CD14-positive monocyte (primary cell): ENCODE data around the gene FOXRED2. TPM values are rescaled to one million over a fixed set of nuclear protein-coding genes. Genes with fewer than 3 reads are reported as not detected.
"Not testable (repeated sequence)": the region's sequence is repeated elsewhere in the genome, so short reads cannot be mapped to it uniquely, and the experiment has no call there.

Experiments used
- DNase-seq, 3 donors: peaks; one replicate each; pipeline ENCODE4 v3.0.0-alpha.2; 2011 to 2022
- H2AFZ ChIP-seq: 2 replicates; pipeline ENCODE4 v1.6.0; 2012; ENCODE audit warnings: mild to moderate bottlenecking, low read depth, low read length, inconsistent platforms; ENCODE audit not compliant: insufficient read depth, poor library complexity, severe bottlenecking
- H3K27ac ChIP-seq, 2 donors: 1 replicate in 1 of 2; 2 replicates in 1 of 2; pipeline ENCODE4 v1.5.1; 2012 to 2013; ENCODE audit warnings: low read length in 2 of 2, control low read depth in 1 of 2, inconsistent platforms in 1 of 2, low read depth in 1 of 2, mild to moderate bottlenecking in 1 of 2
- H3K27me3 ChIP-seq, 2 donors: one replicate each; pipeline versions ENCODE4 v1.6.0 to v1.6.1; 2011 to 2013; ENCODE audit warnings: low read length in 2 of 2; ENCODE audit not compliant: control insufficient read depth in 2 of 2, insufficient read depth in 2 of 2
- H3K36me3 ChIP-seq, 2 donors: replicated peaks in 1 of 2; 1 replicate in 1 of 2; 2 replicates in 1 of 2; pipeline versions ENCODE4 v1.5.1 to v1.6.1; 2012 to 2013; ENCODE audit warnings: low read length in 2 of 2, control low read depth in 1 of 2, inconsistent platforms in 1 of 2, mild to moderate bottlenecking in 1 of 2; ENCODE audit not compliant: insufficient read depth in 2 of 2, control insufficient read depth in 1 of 2
- H3K4me1 ChIP-seq, 2 donors: 1 replicate in 1 of 2; 2 replicates in 1 of 2; pipeline versions ENCODE4 v1.5.1 to v1.6.1; 2012 to 2013; ENCODE audit warnings: low read length in 2 of 2, control low read depth in 1 of 2, inconsistent platforms in 1 of 2, mild to moderate bottlenecking in 1 of 2, moderate library complexity in 1 of 2; ENCODE audit not compliant: insufficient read depth in 2 of 2, control insufficient read depth in 1 of 2
- H3K4me2 ChIP-seq: replicated peaks from 2 replicates; pipeline ENCODE3; 2012; ENCODE audit warnings: low read length, moderate library complexity, mild to moderate bottlenecking; ENCODE audit not compliant: poor library complexity, severe bottlenecking; ENCODE audit errors: extremely low read depth
- H3K4me3 ChIP-seq, 3 experiments: fragments of 200-600 bp in 1 of 3; sonication (generic) in 1 of 3; replicated peaks in 1 of 3; 1 replicate in 2 of 3; 2 replicates in 1 of 3; pipeline ENCODE4 v1.5.1; 2011 to 2013; ENCODE audit warnings: low read length in 3 of 3, mild to moderate bottlenecking in 3 of 3, control low read depth in 2 of 3, low read depth in 2 of 3, inconsistent platforms in 1 of 3, moderate library complexity in 1 of 3
- H3K79me2 ChIP-seq: 2 replicates; pipeline ENCODE4 v1.6.0; 2012; ENCODE audit warnings: mild to moderate bottlenecking, control low read depth, inconsistent platforms, low read length, moderate library complexity; ENCODE audit not compliant: insufficient read depth
- H3K9ac ChIP-seq: 2 replicates; pipeline ENCODE4 v1.6.0; 2017; ENCODE audit warnings: low read length, mild to moderate bottlenecking; ENCODE audit not compliant: insufficient read depth, poor library complexity, severe bottlenecking
- H3K9me3 ChIP-seq, 2 donors: replicated peaks in 1 of 2; 1 replicate in 1 of 2; 2 replicates in 1 of 2; pipeline versions ENCODE4 v1.5.1 to v1.6.1; 2012 to 2013; ENCODE audit warnings: low read length in 2 of 2, control low read depth in 1 of 2; ENCODE audit not compliant: control insufficient read depth in 1 of 2, insufficient read depth in 1 of 2
- H4K20me1 ChIP-seq: 2 replicates; pipeline ENCODE4 v1.6.0; 2012; ENCODE audit warnings: mild to moderate bottlenecking, low read length, control low read depth, moderate library complexity; ENCODE audit not compliant: insufficient read depth
- H3K27ac Mint-ChIP-seq, 7 donors: one replicate each; pipeline ENCODE4 v1.8.0; 2020; ENCODE audit warnings: mild to moderate bottlenecking in 7 of 7, mixed read lengths in 7 of 7, moderate library complexity in 6 of 7, inconsistent platforms in 2 of 7
- H3K27me3 Mint-ChIP-seq, 3 donors: one replicate each; pipeline ENCODE4 v1.8.0; 2021 to 2022; ENCODE audit warnings: low read depth in 3 of 3, mild to moderate bottlenecking in 3 of 3, mixed read lengths in 3 of 3, moderate library complexity in 3 of 3, inconsistent platforms in 1 of 3
- H3K36me3 Mint-ChIP-seq, 2 donors: one replicate each; pipeline ENCODE4 v1.8.0; 2020; ENCODE audit warnings: mixed read lengths in 2 of 2, inconsistent platforms in 1 of 2, mild to moderate bottlenecking in 1 of 2
- H3K4me1 Mint-ChIP-seq: one replicate; pipeline ENCODE4 v1.8.0; 2020; ENCODE audit warnings: mild to moderate bottlenecking, mixed read lengths
- H3K4me3 Mint-ChIP-seq, 2 donors: one replicate each; pipeline ENCODE4 v1.8.0; 2020; ENCODE audit warnings: mild to moderate bottlenecking in 2 of 2, mixed read lengths in 2 of 2, moderate library complexity in 1 of 2
- H3K9me3 Mint-ChIP-seq, 7 donors: one replicate each; pipeline ENCODE4 v1.8.0; 2020 to 2022; ENCODE audit warnings: mixed read lengths in 7 of 7, mild to moderate bottlenecking in 6 of 7, moderate library complexity in 6 of 7, inconsistent platforms in 2 of 7
- CTCF ChIP-seq: fragments of 200-600 bp; IDR thresholded peaks from one replicate; pipeline ENCODE4 v1.8.0; 2022; ENCODE audit warnings: antibody characterized with exemption, mild to moderate bottlenecking
- WGBS: methylation state at CpG from one replicate; pipeline ENCODE4 v1.1.5; 2013; ENCODE audit warnings: missing lambda C conversion rate; ENCODE audit not compliant: insufficient coverage; 5-methylcytosine and 5-hydroxymethylcytosine counted together
- intact Hi-C, 2 donors: fragments of 100-400 bp; cut with micrococcal nuclease; formaldehyde crosslinking; loops; one replicate each; pipeline versions ENCODE4 v1.15.0 to v1.15.1; 2023
- polyA plus RNA-seq, 3 donors: library from polyadenylated mRNA; depleted of rRNA in 1 of 3; unstranded in 2 of 3; stranded (reverse) in 1 of 3; fragments of 300-500 nt in 2 of 3; fragments of >200 nt in 1 of 3; fragmentation: Illumina TruSeq in 2 of 3; gene quantifications; 1 replicate in 2 of 3; 2 replicates in 1 of 3; pipeline ENCODE4 v1.2.3, GENCODE V29; 2012 to 2021

FOXRED2 gene
- polyA plus RNA-seq, 3 donors, result 1.5 to 2.0 (median 1.9) TPM

GRCh38 chr22:36536717-36537116 lies 29.9 kb upstream of the FOXRED2 start:
- H3K9ac ChIP-seq, result no peak overlapping the region
- peaks cover 0 to 9% (median 2%) of the 10 kb centered on the region in 7 donors for H3K9me3 Mint-ChIP-seq

GRCh38 chr22:36533320-36533719 lies 26.5 kb upstream of the FOXRED2 start:
- H3K27ac ChIP-seq, H3K4me3 Mint-ChIP-seq: not testable (repeated sequence)
- no CpG with 5 or more reads among the region's 4 CpGs for WGBS

More at GRCh38 chr22:36536717-36537116, 29.9 kb upstream of the FOXRED2 start:
- Histone ChIP-seq H3K9me3 (no peaks in the 10 kb centered on the region), H3K36me3 (no peaks in the 10 kb centered on the region), H3K4me2 (no peak overlapping the region), H3K4me1 (no peaks in the 10 kb centered on the region), H3K27ac (no peak overlapping the region), H2AFZ (no peak overlapping the region), H4K20me1 (no peaks in the 10 kb centered on the region), H3K4me3 (no peak overlapping the region), H3K27me3 (no peaks in the 10 kb centered on the region), H3K79me2 (no peaks in the 10 kb centered on the region)
- Mint-ChIP-seq H3K27me3 (peaks cover under 1 to 9% (median 7%) of the 10 kb centered on the region in 3 donors), H3K36me3 (no peaks in the 10 kb centered on the region), H3K4me3 (no peak overlapping the region), H3K4me1 (no peaks in the 10 kb centered on the region), H3K27ac (no peak overlapping the region)
- no peak for DNase-seq
- WGBS, result 88% methylated on average over 4 of the region's 7 CpGs
- TF ChIP-seq CTCF, result no peak
- intact Hi-C loops, result loop anchor here in 1 of 2 donors (10.0 kb wide), 1 partner anchor 238 kb away; the partner anchor contains the start of gene IFT27

More at GRCh38 chr22:36533320-36533719, 26.5 kb upstream of the FOXRED2 start:
- H3K4me1 ChIP-seq, result peaks cover 9 to 17% of the 10 kb centered on the region in 2 donors
- not testable (repeated sequence) for H3K79me2 ChIP-seq, H3K36me3 Mint-ChIP-seq, H3K27me3 ChIP-seq, H3K4me2 ChIP-seq, H2AFZ ChIP-seq, H3K4me1 Mint-ChIP-seq, DNase-seq, H3K9ac ChIP-seq, H3K9me3 Mint-ChIP-seq, H3K4me3 ChIP-seq, H4K20me1 ChIP-seq, H3K9me3 ChIP-seq, H3K27ac Mint-ChIP-seq, H3K27me3 Mint-ChIP-seq, H3K36me3 ChIP-seq
- intact Hi-C loops, result loop anchor here in 1 of 2 donors (10.0 kb wide), 1 partner anchor 241 kb away; the partner anchor contains the start of gene IFT27
